ENCODE results near the gene IL22RA2. TPM values are rescaled to one million over a fixed set of nuclear protein-coding genes. Genes with fewer than 3 reads are reported as not detected.

The IL22RA2 gene
- total RNA-seq, 1 experiment from 2014 or later = not detected

DNA sequence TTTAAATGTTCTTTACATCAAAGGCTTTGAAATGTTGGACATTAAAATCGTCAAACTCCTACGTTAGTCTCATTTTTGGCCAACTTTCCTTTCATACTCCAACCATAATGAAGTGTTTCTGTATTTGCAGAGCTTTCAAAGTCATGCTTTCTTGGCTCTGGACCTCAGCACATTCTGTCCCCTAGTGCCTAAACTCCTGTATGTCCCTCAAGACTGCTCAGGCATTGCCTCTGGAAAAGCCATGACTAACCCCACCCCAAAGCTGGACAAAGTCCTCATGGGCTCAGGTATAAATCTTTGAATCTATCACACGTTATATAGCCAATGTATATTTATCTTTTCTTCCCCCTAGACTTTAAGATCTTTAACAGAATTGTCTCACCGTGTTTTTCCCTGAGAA lies 26.8 kb upstream of the IL22RA2 start:
- Histone ChIP-seq H2AFZ (ENCODE audit: low read length) (no peak overlapping the region), H4K91ac (ENCODE audit: insufficient read length, low read depth, low read length) (no peak overlapping the region), H3K9ac (ENCODE audit: extremely low read depth, insufficient read length, low read length) (no peak overlapping the region), H3K56ac (ENCODE audit: insufficient read length, low read depth, low read length) (no peak overlapping the region), H2BK12ac (ENCODE audit: insufficient read length, low read depth, low read length) (no peak overlapping the region), H4K20me1 (ENCODE audit: control insufficient read depth, insufficient read depth, insufficient read length) (no peaks in the 10 kb centered on the region), H3K23me2 (ENCODE audit: insufficient read length, low read depth, low read length, poor library complexity, severe bottlenecking) (no peaks in the 10 kb centered on the region), H2AK5ac (ENCODE audit: insufficient read length, low read length) (no peak overlapping the region), H3K4ac (ENCODE audit: low read depth, low read length) (no peak overlapping the region), H2BK120ac (ENCODE audit: low read depth, low read length, poor library complexity, severe bottlenecking) (no peak overlapping the region), H2BK15ac (ENCODE audit: low read depth, low read length) (no peak overlapping the region), H3K9me3 (ENCODE audit: control insufficient read depth, low read depth, low read length) (no peaks in the 10 kb centered on the region), H2BK20ac (ENCODE audit: low read depth, low read length, poor library complexity, severe bottlenecking) (no peak overlapping the region), H3K4me1 (ENCODE audit: insufficient read depth, low read length) (no peaks in the 10 kb centered on the region), H2BK5ac (ENCODE audit: insufficient read length, low read length) (no peak overlapping the region), H3T11ph (ENCODE audit: low read length) (no peak overlapping the region), H3K18ac (ENCODE audit: insufficient read length, low read depth, low read length) (no peak overlapping the region), H3K14ac (ENCODE audit: insufficient read depth, low read length) (no peak overlapping the region), H3K79me2 (ENCODE audit: insufficient read depth, low read length) (no peaks in the 10 kb centered on the region), H4K8ac (replicated peaks; ENCODE audit: insufficient read length, low read depth, low read length) (no peak overlapping the region), H3K27me3 (ENCODE audit: insufficient read depth, low read length) (no peaks in the 10 kb centered on the region), H3K23ac (ENCODE audit: insufficient read length, low read depth, low read length) (no peak overlapping the region), H3K27ac (ENCODE audit: insufficient read length, low read depth, low read length) (no peak overlapping the region), H3K79me1 (ENCODE audit: insufficient read depth, low read depth, low read length, poor library complexity, severe bottlenecking) (no peaks in the 10 kb centered on the region), H3K4me2 (ENCODE audit: insufficient read depth, insufficient read length, low read length) (no peak overlapping the region), H4K5ac (ENCODE audit: insufficient read length, low read depth, low read length) (no peak overlapping the region)
- no CpG with 5 or more reads among the region's 4 CpGs for WGBS (ENCODE audit: extremely low coverage, insufficient read length, low lambda C conversion rate)
- Mint-ChIP-seq H3K36me3 (ENCODE audit: insufficient read depth in 1 of 3, low read depth in 3 of 3) (peaks cover 42 to 61% (median 52%) of the 10 kb centered on the region in 3 experiments), H3K9me3 (no peaks in the 10 kb centered on the region; a peak in 1 of 5 replicates), H3K4me1 (no peaks in the 10 kb centered on the region), H3K27ac (no peak overlapping the region), H3K4me3 (no peak overlapping the region), H3K27me3 (ENCODE audit: low read depth) (no peaks in the 10 kb centered on the region)
- TF ChIP-seq CTCF (conservative IDR thresholded peaks at IDR 0.05) = no peak
- no peak for DNase-seq
